HG02588 (cell line): ENCODE data around the gene APIP.

Source experiments
- ATAC-seq: cut with Tn5 transposase; IDR thresholded peaks from one replicate; pipeline ENCODE4 v1.9.1; 2021; ENCODE audit warnings: mild to moderate bottlenecking, moderate library complexity; ENCODE audit not compliant: unreplicated experiment

Gene APIP

GRCh38 chr11:34844463-34845112, 71.6 kb downstream of the APIP start:
- no peak for ATAC-seq

- ATAC-seq: no peak
Measured at GRCh38 chr11:34843271-34843670, 72.9 kb downstream of the APIP start.

- ATAC-seq: peak; percentile 81
Measured at GRCh38 chr11:34840736-34841386, 75.3 kb downstream of the APIP start.

GRCh38 chr11:34839969-34840368, 76.2 kb downstream of the APIP start:
- ATAC-seq: no peak

GRCh38 chr11:34836958-34837856, 79.0 kb downstream of the APIP start:
- ATAC-seq: no peak

- no peak for ATAC-seq
Measured at GRCh38 chr11:34833602-34834001, 82.6 kb downstream of the APIP start.
